ENCODE data around the gene EPHB1.

The EPHB1 gene

DNA sequence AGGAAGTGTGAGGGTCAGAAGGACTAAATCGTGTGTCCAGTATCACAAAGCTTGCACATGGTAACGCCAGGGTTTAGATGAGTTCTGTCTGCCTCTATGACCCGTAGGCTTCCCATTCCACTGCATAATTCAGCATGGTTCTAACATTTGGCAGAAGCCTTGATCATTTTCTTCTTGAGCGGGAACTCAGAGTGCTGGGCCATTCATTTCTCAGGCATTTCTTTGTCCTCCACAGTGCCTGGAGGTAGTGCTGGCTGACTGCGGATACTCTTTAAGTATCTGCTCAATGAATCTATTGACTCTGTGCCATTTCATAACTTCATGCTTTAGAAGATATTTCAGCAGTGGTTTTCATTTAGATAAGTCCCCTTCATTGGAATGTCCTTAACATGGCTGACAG is 370.2 kb downstream of the EPHB1 start:
- TF ChIP-seq PPARA (CRISPR knock-in tag; IDR thresholded peaks at IDR 0.05; ENCODE audit: borderline replicate concordance) (no peak), BACH2 (CRISPR knock-in tag; IDR thresholded peaks at IDR 0.05; ENCODE audit: borderline replicate concordance) (no peak), ISL1 (CRISPR knock-in tag; IDR thresholded peaks at IDR 0.05) (no peak), OSR1 (CRISPR knock-in tag; IDR thresholded peaks at IDR 0.05) (no peak), ZNF70 (CRISPR knock-in tag; IDR thresholded peaks at IDR 0.05) (no peak), GLIS3 (CRISPR knock-in tag; IDR thresholded peaks at IDR 0.05) (no peak), TOX (CRISPR knock-in tag; IDR thresholded peaks at IDR 0.05; ENCODE audit: borderline replicate concordance) (no peak), ZNF8 (CRISPR knock-in tag; IDR thresholded peaks at IDR 0.05) (no peak), CSDC2 (CRISPR knock-in tag; IDR thresholded peaks at IDR 0.05) (no peak), ESRRG (CRISPR knock-in tag; IDR thresholded peaks at IDR 0.05) (no peak)
- TF ChIP-seq, protein P1, sequence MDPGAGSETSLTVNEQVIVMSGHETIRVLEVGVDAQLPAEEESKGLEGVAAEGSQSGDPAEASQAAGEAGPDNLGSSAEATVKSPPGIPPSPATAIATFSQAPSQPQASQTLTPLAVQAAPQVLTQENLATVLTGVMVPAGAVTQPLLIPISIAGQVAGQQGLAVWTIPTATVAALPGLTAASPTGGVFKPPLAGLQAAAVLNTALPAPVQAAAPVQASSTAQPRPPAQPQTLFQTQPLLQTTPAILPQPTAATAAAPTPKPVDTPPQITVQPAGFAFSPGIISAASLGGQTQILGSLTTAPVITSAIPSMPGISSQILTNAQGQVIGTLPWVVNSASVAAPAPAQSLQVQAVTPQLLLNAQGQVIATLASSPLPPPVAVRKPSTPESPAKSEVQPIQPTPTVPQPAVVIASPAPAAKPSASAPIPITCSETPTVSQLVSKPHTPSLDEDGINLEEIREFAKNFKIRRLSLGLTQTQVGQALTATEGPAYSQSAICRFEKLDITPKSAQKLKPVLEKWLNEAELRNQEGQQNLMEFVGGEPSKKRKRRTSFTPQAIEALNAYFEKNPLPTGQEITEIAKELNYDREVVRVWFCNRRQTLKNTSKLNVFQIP (CRISPR knock-in tag; IDR thresholded peaks at IDR 0.05; ENCODE audit: borderline replicate concordance, low read depth) = no peak
- TF ChIP-seq, protein P2, sequence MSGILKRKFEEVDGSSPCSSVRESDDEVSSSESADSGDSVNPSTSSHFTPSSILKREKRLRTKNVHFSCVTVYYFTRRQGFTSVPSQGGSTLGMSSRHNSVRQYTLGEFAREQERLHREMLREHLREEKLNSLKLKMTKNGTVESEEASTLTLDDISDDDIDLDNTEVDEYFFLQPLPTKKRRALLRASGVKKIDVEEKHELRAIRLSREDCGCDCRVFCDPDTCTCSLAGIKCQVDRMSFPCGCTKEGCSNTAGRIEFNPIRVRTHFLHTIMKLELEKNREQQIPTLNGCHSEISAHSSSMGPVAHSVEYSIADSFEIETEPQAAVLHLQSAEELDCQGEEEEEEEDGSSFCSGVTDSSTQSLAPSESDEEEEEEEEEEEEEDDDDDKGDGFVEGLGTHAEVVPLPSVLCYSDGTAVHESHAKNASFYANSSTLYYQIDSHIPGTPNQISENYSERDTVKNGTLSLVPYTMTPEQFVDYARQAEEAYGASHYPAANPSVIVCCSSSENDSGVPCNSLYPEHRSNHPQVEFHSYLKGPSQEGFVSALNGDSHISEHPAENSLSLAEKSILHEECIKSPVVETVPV (CRISPR knock-in tag; IDR thresholded peaks at IDR 0.05) = no peak
- TF ChIP-seq, protein P3, sequence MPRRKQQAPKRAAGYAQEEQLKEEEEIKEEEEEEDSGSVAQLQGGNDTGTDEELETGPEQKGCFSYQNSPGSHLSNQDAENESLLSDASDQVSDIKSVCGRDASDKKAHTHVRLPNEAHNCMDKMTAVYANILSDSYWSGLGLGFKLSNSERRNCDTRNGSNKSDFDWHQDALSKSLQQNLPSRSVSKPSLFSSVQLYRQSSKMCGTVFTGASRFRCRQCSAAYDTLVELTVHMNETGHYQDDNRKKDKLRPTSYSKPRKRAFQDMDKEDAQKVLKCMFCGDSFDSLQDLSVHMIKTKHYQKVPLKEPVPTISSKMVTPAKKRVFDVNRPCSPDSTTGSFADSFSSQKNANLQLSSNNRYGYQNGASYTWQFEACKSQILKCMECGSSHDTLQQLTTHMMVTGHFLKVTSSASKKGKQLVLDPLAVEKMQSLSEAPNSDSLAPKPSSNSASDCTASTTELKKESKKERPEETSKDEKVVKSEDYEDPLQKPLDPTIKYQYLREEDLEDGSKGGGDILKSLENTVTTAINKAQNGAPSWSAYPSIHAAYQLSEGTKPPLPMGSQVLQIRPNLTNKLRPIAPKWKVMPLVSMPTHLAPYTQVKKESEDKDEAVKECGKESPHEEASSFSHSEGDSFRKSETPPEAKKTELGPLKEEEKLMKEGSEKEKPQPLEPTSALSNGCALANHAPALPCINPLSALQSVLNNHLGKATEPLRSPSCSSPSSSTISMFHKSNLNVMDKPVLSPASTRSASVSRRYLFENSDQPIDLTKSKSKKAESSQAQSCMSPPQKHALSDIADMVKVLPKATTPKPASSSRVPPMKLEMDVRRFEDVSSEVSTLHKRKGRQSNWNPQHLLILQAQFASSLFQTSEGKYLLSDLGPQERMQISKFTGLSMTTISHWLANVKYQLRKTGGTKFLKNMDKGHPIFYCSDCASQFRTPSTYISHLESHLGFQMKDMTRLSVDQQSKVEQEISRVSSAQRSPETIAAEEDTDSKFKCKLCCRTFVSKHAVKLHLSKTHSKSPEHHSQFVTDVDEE (CRISPR knock-in tag; IDR thresholded peaks at IDR 0.05) = no peak
- no peak for ATAC-seq

DNA sequence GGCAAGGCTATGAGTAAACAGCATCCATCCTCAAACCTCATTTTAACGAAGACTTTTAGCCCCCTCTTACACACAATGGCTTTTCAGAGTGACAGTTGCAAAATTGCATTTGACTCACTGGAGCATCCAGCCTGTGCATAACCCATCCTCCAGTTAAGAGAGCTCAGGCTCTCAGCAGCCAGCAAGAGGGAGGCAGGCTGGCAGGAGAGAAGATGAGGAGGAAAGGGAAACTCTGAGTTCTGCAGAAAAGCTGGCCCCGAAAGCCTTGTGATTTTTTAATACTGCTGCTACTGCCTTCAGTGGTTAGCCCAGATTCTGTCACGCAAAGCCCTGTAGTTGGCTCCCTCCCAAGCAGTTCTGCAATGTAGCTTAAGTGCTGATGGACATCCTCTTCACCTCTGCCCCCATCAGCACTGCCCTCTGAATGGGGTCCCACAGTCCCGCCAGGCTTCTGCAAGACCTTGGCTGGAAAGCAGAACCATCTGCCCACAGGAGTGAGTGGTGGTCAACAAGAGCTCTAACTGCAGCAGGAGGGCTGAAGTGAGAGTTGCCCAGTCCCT is 371.3 kb downstream of the EPHB1 start:
- ATAC-seq = no peak
- TF ChIP-seq ZNF8 (CRISPR knock-in tag; IDR thresholded peaks at IDR 0.05) (no peak), ARNTL (CRISPR knock-in tag; IDR thresholded peaks at IDR 0.05; ENCODE audit: borderline replicate concordance, low read depth) (no peak), BACH2 (CRISPR knock-in tag; IDR thresholded peaks at IDR 0.05; ENCODE audit: borderline replicate concordance) (no peak), ZNF565 (CRISPR knock-in tag; conservative IDR thresholded peaks at IDR 0.05; ENCODE audit: low read depth) (no peak), ZC3H10 (CRISPR knock-in tag; IDR thresholded peaks at IDR 0.05) (no peak), TCF4 (CRISPR knock-in tag; IDR thresholded peaks at IDR 0.05; ENCODE audit: borderline replicate concordance) (no peak), ZFP3 (CRISPR knock-in tag; IDR thresholded peaks at IDR 0.05) (no peak), OSR1 (CRISPR knock-in tag; IDR thresholded peaks at IDR 0.05) (no peak), PPARA (CRISPR knock-in tag; IDR thresholded peaks at IDR 0.05; ENCODE audit: borderline replicate concordance) (no peak), TOX (CRISPR knock-in tag; IDR thresholded peaks at IDR 0.05; ENCODE audit: borderline replicate concordance) (no peak), CSDC2 (CRISPR knock-in tag; IDR thresholded peaks at IDR 0.05) (no peak), RARB (CRISPR knock-in tag; IDR thresholded peaks at IDR 0.05) (no peak), ZNF70 (CRISPR knock-in tag; IDR thresholded peaks at IDR 0.05) (no peak), ISL1 (CRISPR knock-in tag; IDR thresholded peaks at IDR 0.05) (no peak), GLIS3 (CRISPR knock-in tag; IDR thresholded peaks at IDR 0.05) (no peak), ZFP30 (CRISPR knock-in tag; IDR thresholded peaks at IDR 0.05) (no peak)
- TF ChIP-seq, protein P3 (CRISPR knock-in tag; IDR thresholded peaks at IDR 0.05) = no peak
- TF ChIP-seq, protein P4, sequence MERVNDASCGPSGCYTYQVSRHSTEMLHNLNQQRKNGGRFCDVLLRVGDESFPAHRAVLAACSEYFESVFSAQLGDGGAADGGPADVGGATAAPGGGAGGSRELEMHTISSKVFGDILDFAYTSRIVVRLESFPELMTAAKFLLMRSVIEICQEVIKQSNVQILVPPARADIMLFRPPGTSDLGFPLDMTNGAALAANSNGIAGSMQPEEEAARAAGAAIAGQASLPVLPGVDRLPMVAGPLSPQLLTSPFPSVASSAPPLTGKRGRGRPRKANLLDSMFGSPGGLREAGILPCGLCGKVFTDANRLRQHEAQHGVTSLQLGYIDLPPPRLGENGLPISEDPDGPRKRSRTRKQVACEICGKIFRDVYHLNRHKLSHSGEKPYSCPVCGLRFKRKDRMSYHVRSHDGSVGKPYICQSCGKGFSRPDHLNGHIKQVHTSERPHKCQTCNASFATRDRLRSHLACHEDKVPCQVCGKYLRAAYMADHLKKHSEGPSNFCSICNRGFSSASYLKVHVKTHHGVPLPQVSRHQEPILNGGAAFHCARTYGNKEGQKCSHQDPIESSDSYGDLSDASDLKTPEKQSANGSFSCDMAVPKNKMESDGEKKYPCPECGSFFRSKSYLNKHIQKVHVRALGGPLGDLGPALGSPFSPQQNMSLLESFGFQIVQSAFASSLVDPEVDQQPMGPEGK (CRISPR knock-in tag; IDR thresholded peaks at IDR 0.05; ENCODE audit: borderline replicate concordance) = no peak
- TF ChIP-seq, protein P1 (CRISPR knock-in tag; IDR thresholded peaks at IDR 0.05; ENCODE audit: borderline replicate concordance, low read depth) = no peak
- TF ChIP-seq, protein P5, sequence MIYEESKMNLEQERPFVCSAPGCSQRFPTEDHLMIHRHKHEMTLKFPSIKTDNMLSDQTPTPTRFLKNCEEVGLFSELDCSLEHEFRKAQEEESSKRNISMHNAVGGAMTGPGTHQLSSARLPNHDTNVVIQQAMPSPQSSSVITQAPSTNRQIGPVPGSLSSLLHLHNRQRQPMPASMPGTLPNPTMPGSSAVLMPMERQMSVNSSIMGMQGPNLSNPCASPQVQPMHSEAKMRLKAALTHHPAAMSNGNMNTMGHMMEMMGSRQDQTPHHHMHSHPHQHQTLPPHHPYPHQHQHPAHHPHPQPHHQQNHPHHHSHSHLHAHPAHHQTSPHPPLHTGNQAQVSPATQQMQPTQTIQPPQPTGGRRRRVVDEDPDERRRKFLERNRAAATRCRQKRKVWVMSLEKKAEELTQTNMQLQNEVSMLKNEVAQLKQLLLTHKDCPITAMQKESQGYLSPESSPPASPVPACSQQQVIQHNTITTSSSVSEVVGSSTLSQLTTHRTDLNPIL (CRISPR knock-in tag; IDR thresholded peaks at IDR 0.05; ENCODE audit: low read depth) = no peak

Measured in SK-N-SH treated with all-trans-retinoic acid at 6 μM for 48 hours (cell line).